Liver (tissue), 9 donors: Measurements from ENCODE around the gene ZSCAN5C. TPM values are rescaled to one million over a fixed set of nuclear protein-coding genes. Genes with fewer than 3 reads are reported as not detected.
"Not testable (repeated sequence)": the region's sequence is repeated elsewhere in the genome, so short reads cannot be mapped to it uniquely, and the experiment has no call there.

Experiments used
- DNase-seq: peaks from one replicate; pipeline ENCODE4 v3.0.0-alpha.2; 2017; ENCODE audit warnings: low spot score
- H3K27ac ChIP-seq, 2 donors: one replicate each; pipeline ENCODE4 v1.7.0; 2013; ENCODE audit warnings: inconsistent platforms in 2 of 2, low read length in 2 of 2, control low read depth in 1 of 2, low read depth in 1 of 2, mild to moderate bottlenecking in 1 of 2
- H3K27me3 ChIP-seq, 4 donors: one replicate each; pipeline versions ENCODE4 v1.6.1 to v1.7.0; 2013; ENCODE audit warnings: low read length in 3 of 4, inconsistent platforms in 1 of 4, mild to moderate bottlenecking in 1 of 4, moderate library complexity in 1 of 4; ENCODE audit not compliant: control insufficient read depth in 4 of 4, insufficient read depth in 4 of 4
- H3K36me3 ChIP-seq, 4 donors: one replicate each; pipeline versions ENCODE4 v1.6.1 to v1.7.0; 2013; ENCODE audit warnings: low read length in 3 of 4, mild to moderate bottlenecking in 3 of 4, low read depth in 1 of 4, moderate library complexity in 1 of 4; ENCODE audit not compliant: control insufficient read depth in 4 of 4, insufficient read depth in 3 of 4
- H3K4me1 ChIP-seq, 4 donors: one replicate each; pipeline versions ENCODE4 v1.6.1 to v1.7.0; 2013; ENCODE audit warnings: low read length in 3 of 4, mild to moderate bottlenecking in 3 of 4, moderate library complexity in 1 of 4; ENCODE audit not compliant: control insufficient read depth in 4 of 4, insufficient read depth in 4 of 4
- H3K4me3 ChIP-seq, 3 donors: one replicate each; pipeline versions ENCODE4 v1.6.1 to v1.7.0; 2013; ENCODE audit warnings: low read length in 3 of 3, control low read depth in 1 of 3, low read depth in 1 of 3, mild to moderate bottlenecking in 1 of 3
- H3K9ac ChIP-seq, 2 donors: one replicate each; pipeline ENCODE4 v1.7.0; 2013; ENCODE audit warnings: low read length in 2 of 2, mild to moderate bottlenecking in 2 of 2, moderate library complexity in 2 of 2, control low read depth in 1 of 2, low read depth in 1 of 2
- H3K9me3 ChIP-seq, 4 donors: one replicate each; pipeline versions ENCODE4 v1.6.1 to v1.7.0; 2013; ENCODE audit warnings: low read length in 3 of 4; ENCODE audit not compliant: control insufficient read depth in 4 of 4
- HNF4A ChIP-seq, 2 donors: conservative IDR thresholded peaks; 2 replicates each; pipeline ENCODE4 v1.6.1; 2016; ENCODE audit warnings: antibody characterized with exemption in 2 of 2, mild to moderate bottlenecking in 2 of 2
- JUND ChIP-seq, 2 donors: IDR thresholded peaks; 2 replicates each; pipeline ENCODE4 v1.6.1; 2016; ENCODE audit warnings: antibody characterized with exemption in 2 of 2
- NR2F2 ChIP-seq: IDR thresholded peaks from 2 replicates; pipeline ENCODE4 v1.6.1; 2016; ENCODE audit warnings: antibody characterized with exemption
- RAD21 ChIP-seq, 2 donors: IDR thresholded peaks; 2 replicates each; pipeline ENCODE4 v1.6.1; 2016; ENCODE audit warnings: antibody characterized with exemption in 2 of 2, mild to moderate bottlenecking in 2 of 2
- WGBS: extraction: QIAGEN DNeasy Blood & Tissue Kit; methylation state at CpG from one replicate; pipeline ENCODE4 v1.1.7; 2013; 5-methylcytosine and 5-hydroxymethylcytosine counted together
- polyA plus RNA-seq, 2 donors: library from polyadenylated mRNA; stranded (reverse) in 1 of 2; unstranded in 1 of 2; fragments of 200-250 nt in 1 of 2; fragments of >200 nt in 1 of 2; fragmentation: Nextera tagmentation in 1 of 2; extraction: Ambion mirVana in 1 of 2; gene quantifications; one replicate each; pipeline versions ENCODE4 v1.2.1 to v1.2.3, GENCODE V29; 2013 to 2015
- total RNA-seq, 2 donors: library from RNA; depleted of rRNA; stranded (reverse); fragments of >200 nt; gene quantifications; one replicate each; pipeline ENCODE4 v1.2.3, GENCODE V29; 2014
- TF ChIP-seq, protein P1 (sequence below): IDR thresholded peaks from 2 replicates; pipeline ENCODE4 v1.6.1; 2016; ENCODE audit warnings: antibody characterized with exemption
- TF ChIP-seq, protein P2 (sequence below): IDR thresholded peaks from 2 replicates; pipeline ENCODE4 v1.6.1; 2016; ENCODE audit warnings: antibody characterized with exemption, mild to moderate bottlenecking
- TF ChIP-seq, protein P3 (sequence below): fragments of 150-350 bp; IDR thresholded peaks from 2 replicates; pipeline ENCODE4 v1.5.1; 2017; ENCODE audit warnings: improper control_type of control experiment, low read depth, low read length; ENCODE audit not compliant: missing input control
- donor health status: healthy.
- donor health status: healthy.
- donor health status: healthy.
- donor health status: healthy.
- donor health status: healthy.

The ZSCAN5C gene
- total and polyA plus RNA-seq, 4 donors: not detected

DNA sequence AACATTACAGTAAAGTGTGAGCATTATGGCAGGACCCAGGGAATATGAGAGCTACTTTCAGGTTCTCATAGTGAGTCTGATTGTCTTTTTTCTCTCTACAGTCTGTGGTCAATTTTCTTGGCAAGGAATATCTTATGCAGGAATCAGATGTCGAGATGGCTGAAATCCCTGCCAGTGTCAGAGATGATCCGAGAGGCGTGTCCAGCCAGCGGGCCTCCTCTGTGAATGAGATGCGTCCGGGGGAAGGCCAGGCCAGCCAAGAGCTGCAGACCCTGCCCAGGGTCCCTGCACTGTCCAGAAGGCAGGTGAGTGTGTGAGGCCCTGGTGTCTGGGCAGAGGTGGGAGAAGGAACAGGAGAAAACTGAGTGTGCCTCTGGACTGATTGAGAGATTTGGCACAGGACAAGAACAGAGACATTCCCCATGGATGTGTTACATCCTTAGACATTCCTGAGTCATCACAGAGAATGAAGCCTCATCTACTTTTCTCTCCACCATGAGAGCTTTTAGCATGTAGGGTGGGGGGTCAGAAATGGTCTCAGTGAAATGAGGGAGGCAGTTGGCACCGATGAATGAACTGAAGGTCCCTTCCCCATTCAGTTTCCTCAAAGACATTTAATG is 43.2 kb downstream of the ZSCAN5C start:
- Histone ChIP-seq H3K4me1 (no peaks in the 10 kb centered on the region), H3K4me3 (no peak overlapping the region), H3K27me3 (no peaks in the 10 kb centered on the region), H3K9ac (no peak overlapping the region), H3K36me3 (no peaks in the 10 kb centered on the region), H3K9me3 (no peaks in the 10 kb centered on the region), H3K27ac (no peak overlapping the region)
- DNase-seq: no peak
- 89% methylated on average over 7 of the region's 7 CpGs for WGBS
- TF ChIP-seq RAD21 (IDR thresholded peaks at IDR 0.05): no peak
- TF ChIP-seq, protein P1, sequence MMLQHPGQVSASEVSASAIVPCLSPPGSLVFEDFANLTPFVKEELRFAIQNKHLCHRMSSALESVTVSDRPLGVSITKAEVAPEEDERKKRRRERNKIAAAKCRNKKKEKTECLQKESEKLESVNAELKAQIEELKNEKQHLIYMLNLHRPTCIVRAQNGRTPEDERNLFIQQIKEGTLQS: no peak
- no peak for TF ChIP-seq NR2F2
- TF ChIP-seq, protein P2, sequence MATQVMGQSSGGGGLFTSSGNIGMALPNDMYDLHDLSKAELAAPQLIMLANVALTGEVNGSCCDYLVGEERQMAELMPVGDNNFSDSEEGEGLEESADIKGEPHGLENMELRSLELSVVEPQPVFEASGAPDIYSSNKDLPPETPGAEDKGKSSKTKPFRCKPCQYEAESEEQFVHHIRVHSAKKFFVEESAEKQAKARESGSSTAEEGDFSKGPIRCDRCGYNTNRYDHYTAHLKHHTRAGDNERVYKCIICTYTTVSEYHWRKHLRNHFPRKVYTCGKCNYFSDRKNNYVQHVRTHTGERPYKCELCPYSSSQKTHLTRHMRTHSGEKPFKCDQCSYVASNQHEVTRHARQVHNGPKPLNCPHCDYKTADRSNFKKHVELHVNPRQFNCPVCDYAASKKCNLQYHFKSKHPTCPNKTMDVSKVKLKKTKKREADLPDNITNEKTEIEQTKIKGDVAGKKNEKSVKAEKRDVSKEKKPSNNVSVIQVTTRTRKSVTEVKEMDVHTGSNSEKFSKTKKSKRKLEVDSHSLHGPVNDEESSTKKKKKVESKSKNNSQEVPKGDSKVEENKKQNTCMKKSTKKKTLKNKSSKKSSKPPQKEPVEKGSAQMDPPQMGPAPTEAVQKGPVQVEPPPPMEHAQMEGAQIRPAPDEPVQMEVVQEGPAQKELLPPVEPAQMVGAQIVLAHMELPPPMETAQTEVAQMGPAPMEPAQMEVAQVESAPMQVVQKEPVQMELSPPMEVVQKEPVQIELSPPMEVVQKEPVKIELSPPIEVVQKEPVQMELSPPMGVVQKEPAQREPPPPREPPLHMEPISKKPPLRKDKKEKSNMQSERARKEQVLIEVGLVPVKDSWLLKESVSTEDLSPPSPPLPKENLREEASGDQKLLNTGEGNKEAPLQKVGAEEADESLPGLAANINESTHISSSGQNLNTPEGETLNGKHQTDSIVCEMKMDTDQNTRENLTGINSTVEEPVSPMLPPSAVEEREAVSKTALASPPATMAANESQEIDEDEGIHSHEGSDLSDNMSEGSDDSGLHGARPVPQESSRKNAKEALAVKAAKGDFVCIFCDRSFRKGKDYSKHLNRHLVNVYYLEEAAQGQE: no peak
- TF ChIP-seq HNF4A (conservative IDR thresholded peaks at IDR 0.05): no peak
- TF ChIP-seq JUND (IDR thresholded peaks at IDR 0.05): no peak
- TF ChIP-seq, protein P3, sequence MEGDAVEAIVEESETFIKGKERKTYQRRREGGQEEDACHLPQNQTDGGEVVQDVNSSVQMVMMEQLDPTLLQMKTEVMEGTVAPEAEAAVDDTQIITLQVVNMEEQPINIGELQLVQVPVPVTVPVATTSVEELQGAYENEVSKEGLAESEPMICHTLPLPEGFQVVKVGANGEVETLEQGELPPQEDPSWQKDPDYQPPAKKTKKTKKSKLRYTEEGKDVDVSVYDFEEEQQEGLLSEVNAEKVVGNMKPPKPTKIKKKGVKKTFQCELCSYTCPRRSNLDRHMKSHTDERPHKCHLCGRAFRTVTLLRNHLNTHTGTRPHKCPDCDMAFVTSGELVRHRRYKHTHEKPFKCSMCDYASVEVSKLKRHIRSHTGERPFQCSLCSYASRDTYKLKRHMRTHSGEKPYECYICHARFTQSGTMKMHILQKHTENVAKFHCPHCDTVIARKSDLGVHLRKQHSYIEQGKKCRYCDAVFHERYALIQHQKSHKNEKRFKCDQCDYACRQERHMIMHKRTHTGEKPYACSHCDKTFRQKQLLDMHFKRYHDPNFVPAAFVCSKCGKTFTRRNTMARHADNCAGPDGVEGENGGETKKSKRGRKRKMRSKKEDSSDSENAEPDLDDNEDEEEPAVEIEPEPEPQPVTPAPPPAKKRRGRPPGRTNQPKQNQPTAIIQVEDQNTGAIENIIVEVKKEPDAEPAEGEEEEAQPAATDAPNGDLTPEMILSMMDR: no peak

DNA sequence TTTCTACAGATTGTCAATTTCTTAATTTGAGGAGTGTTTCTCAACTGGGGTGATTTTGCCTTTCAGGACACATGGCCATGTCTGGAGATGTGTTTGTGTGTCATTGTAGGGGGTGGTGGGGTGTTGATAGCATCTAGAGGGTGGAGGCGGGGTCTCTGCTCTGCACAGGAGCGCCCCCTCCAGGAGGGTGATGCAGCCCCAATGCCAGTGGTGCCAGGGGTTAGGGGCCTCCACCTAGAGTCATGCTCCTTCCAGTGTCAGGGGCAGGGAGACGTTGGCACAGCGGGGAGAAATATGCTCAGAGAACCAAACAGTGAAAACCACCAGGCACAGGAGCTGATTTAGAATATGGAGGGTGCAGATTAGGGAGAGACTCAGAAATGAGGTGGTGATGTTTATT is 43.7 kb downstream of the ZSCAN5C start:
- 94% methylated on average over 4 of the region's 4 CpGs for WGBS
- not testable (repeated sequence) for H3K9ac ChIP-seq, DNase-seq, H3K4me1 ChIP-seq, H3K27me3 ChIP-seq, H3K9me3 ChIP-seq, H3K27ac ChIP-seq, H3K4me3 ChIP-seq, H3K36me3 ChIP-seq

DNA sequence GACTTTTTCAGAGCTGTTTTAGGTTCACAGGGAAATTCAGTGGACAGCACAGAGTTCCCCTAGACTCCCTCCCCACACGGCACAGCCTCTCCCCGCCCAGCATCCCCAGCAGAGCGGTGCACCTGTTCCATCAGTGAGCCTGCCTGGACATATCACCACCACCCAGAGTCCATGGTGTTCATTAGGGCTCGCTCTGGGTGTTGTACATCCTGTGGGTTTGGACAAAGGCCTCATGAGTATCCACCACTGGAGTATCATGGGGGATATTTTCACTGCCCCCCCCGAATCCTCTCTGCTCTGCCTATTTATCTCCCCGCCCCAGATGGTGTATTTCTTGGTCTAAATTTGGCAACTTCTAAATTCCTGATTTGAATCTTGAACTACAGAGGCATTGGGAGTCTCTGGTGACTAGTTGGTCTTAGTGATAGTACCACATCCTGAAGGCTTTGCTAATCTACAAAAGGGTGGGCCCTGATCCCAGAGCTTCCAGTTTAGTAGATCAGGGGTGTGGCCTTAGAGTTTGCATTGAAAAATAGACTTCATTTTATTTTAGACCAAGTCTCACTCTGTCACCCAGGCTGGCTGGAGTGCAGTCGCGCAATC is 46.8 kb downstream of the ZSCAN5C start:
- H3K4me1 ChIP-seq, H3K27me3 ChIP-seq, H3K9ac ChIP-seq, DNase-seq, H3K4me3 ChIP-seq, H3K36me3 ChIP-seq, H3K27ac ChIP-seq, H3K9me3 ChIP-seq: not testable (repeated sequence)
- 96% methylated on average over 8 of the region's 8 CpGs for WGBS
